Measurements from ENCODE around the gene FAIM2.
A peak's percentile ranks its signal among the peaks of the same experiment; 100 is the strongest.

The FAIM2 gene

DNA sequence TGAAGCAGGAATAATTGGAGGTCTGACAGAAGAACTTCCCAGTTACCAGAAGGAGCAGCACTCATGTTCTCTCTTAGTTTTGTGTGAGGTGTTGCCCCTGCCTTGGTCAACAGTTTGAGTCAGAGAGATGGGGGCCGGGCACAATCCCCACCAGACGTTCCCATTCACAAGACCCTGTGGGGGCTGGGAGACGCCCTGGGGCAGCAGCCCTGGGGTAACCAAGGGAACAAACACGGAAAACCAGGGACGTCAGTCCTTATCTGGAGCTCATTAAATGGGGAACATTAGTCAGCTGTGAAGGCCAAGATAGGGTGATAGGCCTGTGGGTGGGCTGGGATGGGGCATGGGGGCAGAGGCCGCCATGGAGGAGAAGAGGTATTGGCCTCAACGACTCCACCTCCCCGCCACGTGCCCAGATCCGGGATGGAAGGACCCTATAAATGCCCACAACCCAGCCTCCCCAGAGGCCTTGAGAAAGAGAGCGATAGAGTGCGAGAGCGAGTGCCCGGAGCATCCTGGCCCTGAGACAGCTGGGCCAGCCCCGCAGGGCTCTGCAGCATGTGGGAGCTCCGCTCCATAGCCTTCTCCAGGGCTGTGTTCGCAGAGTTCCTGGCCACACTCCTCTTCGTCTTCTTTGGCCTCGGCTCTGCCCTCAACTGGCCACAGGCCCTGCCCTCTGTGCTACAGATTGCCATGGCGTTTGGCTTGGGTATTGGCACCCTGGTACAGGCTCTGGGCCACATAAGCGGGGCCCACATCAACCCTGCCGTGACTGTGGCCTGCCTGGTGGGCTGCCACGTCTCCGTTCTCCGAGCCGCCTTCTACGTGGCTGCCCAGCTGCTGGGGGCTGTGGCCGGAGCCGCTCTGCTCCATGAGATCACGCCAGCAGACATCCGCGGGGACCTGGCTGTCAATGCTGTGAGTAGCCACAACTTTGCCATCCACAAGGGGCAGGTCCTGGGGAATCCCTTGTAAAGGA, 46.9 kb upstream of the FAIM2 start, which contains the start of gene AQP2 (continued):
- TF ChIP-seq, protein P1, sequence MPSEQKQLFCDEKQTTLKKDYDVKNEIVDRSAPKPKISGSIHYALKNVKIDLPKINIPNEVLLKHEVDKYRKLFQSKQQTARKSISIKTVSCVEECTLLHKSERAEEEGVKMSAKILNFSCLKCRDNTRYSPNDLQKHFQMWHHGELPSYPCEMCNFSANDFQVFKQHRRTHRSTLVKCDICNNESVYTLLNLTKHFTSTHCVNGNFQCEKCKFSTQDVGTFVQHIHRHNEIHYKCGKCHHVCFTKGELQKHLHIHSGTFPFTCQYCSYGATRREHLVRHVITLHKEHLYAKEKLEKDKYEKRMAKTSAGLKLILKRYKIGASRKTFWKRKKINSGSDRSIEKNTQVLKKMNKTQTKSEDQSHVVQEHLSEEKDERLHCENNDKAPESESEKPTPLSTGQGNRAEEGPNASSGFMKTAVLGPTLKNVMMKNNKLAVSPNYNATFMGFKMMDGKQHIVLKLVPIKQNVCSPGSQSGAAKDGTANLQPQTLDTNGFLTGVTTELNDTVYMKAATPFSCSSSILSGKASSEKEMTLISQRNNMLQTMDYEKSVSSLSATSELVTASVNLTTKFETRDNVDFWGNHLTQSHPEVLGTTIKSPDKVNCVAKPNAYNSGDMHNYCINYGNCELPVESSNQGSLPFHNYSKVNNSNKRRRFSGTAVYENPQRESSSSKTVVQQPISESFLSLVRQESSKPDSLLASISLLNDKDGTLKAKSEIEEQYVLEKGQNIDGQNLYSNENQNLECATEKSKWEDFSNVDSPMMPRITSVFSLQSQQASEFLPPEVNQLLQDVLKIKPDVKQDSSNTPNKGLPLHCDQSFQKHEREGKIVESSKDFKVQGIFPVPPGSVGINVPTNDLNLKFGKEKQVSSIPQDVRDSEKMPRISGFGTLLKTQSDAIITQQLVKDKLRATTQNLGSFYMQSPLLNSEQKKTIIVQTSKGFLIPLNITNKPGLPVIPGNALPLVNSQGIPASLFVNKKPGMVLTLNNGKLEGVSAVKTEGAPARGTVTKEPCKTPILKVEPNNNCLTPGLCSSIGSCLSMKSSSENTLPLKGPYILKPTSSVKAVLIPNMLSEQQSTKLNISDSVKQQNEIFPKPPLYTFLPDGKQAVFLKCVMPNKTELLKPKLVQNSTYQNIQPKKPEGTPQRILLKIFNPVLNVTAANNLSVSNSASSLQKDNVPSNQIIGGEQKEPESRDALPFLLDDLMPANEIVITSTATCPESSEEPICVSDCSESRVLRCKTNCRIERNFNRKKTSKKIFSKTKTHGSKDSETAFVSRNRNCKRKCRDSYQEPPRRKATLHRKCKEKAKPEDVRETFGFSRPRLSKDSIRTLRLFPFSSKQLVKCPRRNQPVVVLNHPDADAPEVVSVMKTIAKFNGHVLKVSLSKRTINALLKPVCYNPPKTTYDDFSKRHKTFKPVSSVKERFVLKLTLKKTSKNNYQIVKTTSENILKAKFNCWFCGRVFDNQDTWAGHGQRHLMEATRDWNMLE (tag by site-specific recombination; conservative IDR thresholded peaks at IDR 0.05; ENCODE audit: low read depth) = no peak

DNA sequence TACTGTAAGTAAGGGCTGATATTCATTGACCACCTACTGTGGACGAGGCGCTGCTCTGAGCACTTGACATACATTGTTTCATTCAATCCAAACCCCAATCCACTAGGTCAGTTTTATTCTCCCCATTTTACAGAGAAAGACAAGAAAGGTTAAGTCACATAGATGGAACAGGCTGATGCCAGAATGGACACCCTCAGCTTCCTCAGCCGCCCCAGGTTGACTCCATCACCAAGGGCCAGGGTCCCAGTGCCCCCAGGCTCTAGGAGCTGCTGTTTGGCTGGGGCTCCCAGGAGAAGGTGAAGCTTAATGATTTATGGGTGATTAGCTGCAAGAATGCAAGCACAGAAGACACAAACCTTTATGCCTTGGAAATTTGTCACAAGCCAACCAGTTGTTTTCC, 46.2 kb upstream of the FAIM2 start:
- Histone ChIP-seq H3K27ac (ENCODE audit: extremely low read depth, low read depth, low read length) (no peak overlapping the region), H3K9me3 (ENCODE audit: control insufficient read depth, insufficient read depth, low read depth, low read length) (no peaks in the 10 kb centered on the region), H3K4me3 (ENCODE audit: low read depth, low read length) (no peak overlapping the region), H3K36me3 (ENCODE audit: control insufficient read depth in 2 of 2, insufficient read depth in 1 of 2, low read length in 2 of 2) (no peaks in the 10 kb centered on the region), H3K4me1 (ENCODE audit: control insufficient read depth, insufficient read depth, low read length) (no peaks in the 10 kb centered on the region)
- CTCF ChIA-PET = interaction anchor here (0.5 to 2.5 kb wide), 7 partner anchors 9 to 274 kb away, joined by 3 to 10 read pairs (median 4); no protein-coding TSS in a partner anchor
- no peak for TF ChIP-seq ZBTB21 (tag by site-specific recombination; IDR thresholded peaks at IDR 0.05)
- TF ChIP-seq ZNF48 (tag by site-specific recombination; IDR thresholded peaks at IDR 0.05) = no peak
- no peak for TF ChIP-seq BCL11A (tag by site-specific recombination; IDR thresholded peaks at IDR 0.05; ENCODE audit: low read depth)
- TF ChIP-seq SP7 (tag by site-specific recombination; IDR thresholded peaks at IDR 0.05) = no peak
- no peak for TF ChIP-seq ZNF433 (tag by site-specific recombination; IDR thresholded peaks at IDR 0.05; ENCODE audit: low read depth)
- TF ChIP-seq ZNF76 (tag by site-specific recombination; IDR thresholded peaks at IDR 0.05; ENCODE audit: borderline replicate concordance, low read depth) = no peak
- TF ChIP-seq ZNF311 (tag by site-specific recombination; IDR thresholded peaks at IDR 0.05; ENCODE audit: borderline replicate concordance) = no peak
- no peak for TF ChIP-seq GFI1B (tag by site-specific recombination; IDR thresholded peaks at IDR 0.05)
- no peak for TF ChIP-seq ZEB2 (tag by site-specific recombination; IDR thresholded peaks at IDR 0.05)
- TF ChIP-seq GLI4 (tag by site-specific recombination; IDR thresholded peaks at IDR 0.05) = no peak
- POLR2A ChIA-PET = interaction anchor here (0.6 kb wide), 1 partner anchor 45 kb away, joined by 10 read pairs; no protein-coding TSS in a partner anchor

DNA sequence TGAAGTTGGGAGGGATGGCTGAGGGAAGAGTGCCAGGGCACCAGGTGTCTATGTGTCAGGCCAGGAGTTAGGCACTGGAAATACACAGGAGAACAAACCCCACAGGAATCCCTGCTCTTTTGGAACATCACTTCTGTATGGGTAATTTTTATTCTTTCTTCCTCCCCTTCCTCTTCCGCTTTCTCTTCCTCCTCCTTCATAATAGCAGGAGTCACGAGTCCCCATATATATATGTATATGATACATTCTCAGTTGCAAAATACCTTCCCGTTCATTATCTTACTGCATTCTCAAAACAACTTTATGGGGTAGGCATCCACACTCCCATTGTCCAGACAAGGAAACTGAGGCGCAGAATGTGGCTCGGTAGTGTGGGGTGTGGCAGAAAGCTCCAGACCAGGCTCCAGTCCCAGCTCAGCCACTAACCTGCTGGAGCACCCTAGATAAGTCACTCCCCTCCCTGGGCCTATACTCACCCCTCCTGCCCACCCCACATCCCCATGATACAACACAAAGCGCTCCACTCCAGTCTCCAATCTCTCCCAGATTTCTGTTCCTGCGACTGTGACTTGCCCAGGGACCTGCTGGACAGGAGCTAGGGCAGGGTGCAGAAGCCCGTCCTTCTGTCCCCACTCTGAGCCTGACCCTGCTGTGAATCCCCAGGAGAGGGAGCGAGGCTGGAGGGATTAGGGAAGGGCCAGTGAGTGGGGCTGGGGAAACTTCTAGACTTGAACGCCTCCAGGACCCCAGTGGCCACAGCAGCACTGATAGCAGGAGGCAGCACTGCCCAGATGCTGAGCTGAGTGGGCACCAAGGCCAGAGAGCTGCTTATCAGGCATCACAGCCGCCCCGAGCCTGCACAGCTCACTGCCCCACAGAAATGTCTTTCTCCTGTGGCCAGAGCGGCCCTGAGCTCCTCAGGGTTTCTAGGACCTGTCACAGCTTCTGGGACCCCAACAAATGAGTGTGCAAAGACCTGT, 45.5 kb upstream of the FAIM2 start:
- Histone ChIP-seq H3K27ac (ENCODE audit: extremely low read depth, low read depth, low read length) (no peak overlapping the region), H3K36me3 (ENCODE audit: control insufficient read depth in 2 of 2, insufficient read depth in 1 of 2, low read length in 2 of 2) (no peaks in the 10 kb centered on the region), H3K4me3 (ENCODE audit: low read depth, low read length) (no peak overlapping the region), H3K9me3 (ENCODE audit: control insufficient read depth, insufficient read depth, low read depth, low read length) (no peaks in the 10 kb centered on the region), H3K4me1 (ENCODE audit: control insufficient read depth, insufficient read depth, low read length) (no peaks in the 10 kb centered on the region)
- POLR2A ChIA-PET = interaction anchor here (0.6 kb wide), 1 partner anchor 44 kb away, joined by 10 read pairs; no protein-coding TSS in a partner anchor
- TF ChIP-seq ZNF747 (tag by site-specific recombination; IDR thresholded peaks at IDR 0.05) (no peak), YY2 (tag by site-specific recombination; IDR thresholded peaks at IDR 0.05) (no peak)
- TF ChIP-seq, protein P2, sequence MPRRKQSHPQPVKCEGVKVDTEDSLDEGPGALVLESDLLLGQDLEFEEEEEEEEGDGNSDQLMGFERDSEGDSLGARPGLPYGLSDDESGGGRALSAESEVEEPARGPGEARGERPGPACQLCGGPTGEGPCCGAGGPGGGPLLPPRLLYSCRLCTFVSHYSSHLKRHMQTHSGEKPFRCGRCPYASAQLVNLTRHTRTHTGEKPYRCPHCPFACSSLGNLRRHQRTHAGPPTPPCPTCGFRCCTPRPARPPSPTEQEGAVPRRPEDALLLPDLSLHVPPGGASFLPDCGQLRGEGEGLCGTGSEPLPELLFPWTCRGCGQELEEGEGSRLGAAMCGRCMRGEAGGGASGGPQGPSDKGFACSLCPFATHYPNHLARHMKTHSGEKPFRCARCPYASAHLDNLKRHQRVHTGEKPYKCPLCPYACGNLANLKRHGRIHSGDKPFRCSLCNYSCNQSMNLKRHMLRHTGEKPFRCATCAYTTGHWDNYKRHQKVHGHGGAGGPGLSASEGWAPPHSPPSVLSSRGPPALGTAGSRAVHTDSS (tag by site-specific recombination; IDR thresholded peaks at IDR 0.05) = peak; percentile 9; the same call in 1 of the 2 replicates
- CTCF ChIA-PET = interaction anchor here (0.5 to 2.5 kb wide), 7 partner anchors 10 to 273 kb away, joined by 3 to 10 read pairs (median 4); no protein-coding TSS in a partner anchor

Data from HEK293 (cell line).